Ovary (tissue), 9 donors: ENCODE data around the gene LMBR1. TPM values are rescaled to one million over a fixed set of nuclear protein-coding genes. Genes with fewer than 3 reads are reported as not detected.
"Not testable (repeated sequence)": the region's sequence is repeated elsewhere in the genome, so short reads cannot be mapped to it uniquely, and the experiment has no call there.

Experiments used
- DNase-seq, 5 donors: peaks; one replicate each; pipeline ENCODE4 v3.0.0-alpha.2; 2019 to 2020
- H3K27ac ChIP-seq, 2 donors: fragments of 200-600 bp; one replicate each; pipeline versions ENCODE4 v1.5.1 to v1.8.0; 2019 to 2022
- H3K27me3 ChIP-seq: fragments of 200-600 bp; one replicate; pipeline ENCODE4 v1.8.0; 2022
- H3K36me3 ChIP-seq: fragments of 200-600 bp; sonication (generic); one replicate; pipeline ENCODE4 v1.5.1; 2019
- H3K4me1 ChIP-seq: one replicate; pipeline ENCODE4 v1.8.1; 2013; ENCODE audit warnings: mild to moderate bottlenecking, moderate library complexity; ENCODE audit not compliant: insufficient read depth
- H3K4me3 ChIP-seq: fragments of 200-600 bp; sonication (generic); one replicate; pipeline ENCODE4 v1.5.1; 2017
- H3K9me3 ChIP-seq, 2 donors: fragments of 200-600 bp in 1 of 2; sonication (generic) in 1 of 2; one replicate each; pipeline versions ENCODE4 v1.5.1 to v1.8.1; 2013 to 2019; ENCODE audit warnings: mild to moderate bottlenecking in 1 of 2, moderate library complexity in 1 of 2
- EP300 ChIP-seq: sonication (generic); formaldehyde crosslinking; IDR thresholded peaks from one replicate; pipeline ENCODE4 v1.6.1; 2017; ENCODE audit warnings: antibody characterized with exemption
- POLR2A ChIP-seq: fragments of 450-650 bp; IDR thresholded peaks from one replicate; pipeline ENCODE4 v1.6.1; 2017; ENCODE audit warnings: antibody characterized with exemption, mild to moderate bottlenecking, moderate library complexity
- WGBS, 3 donors: extraction: QIAGEN DNeasy Blood & Tissue Kit in 1 of 3; methylation state at CpG; one replicate each; pipeline versions ENCODE4 v1.1.5 to v1.1.7; 2013 to 2017; 5-methylcytosine and 5-hydroxymethylcytosine counted together
- intact Hi-C, 4 donors: fragments of 100-400 bp; cut with DNase I; formaldehyde crosslinking; loops; one replicate each; pipeline versions ENCODE4 v1.11.0 to v1.15.1; 2022 to 2023
- polyA plus RNA-seq, 2 donors: library from polyadenylated mRNA; stranded (reverse); fragments of 200-250 nt in 1 of 2; fragments of 350-450 nt in 1 of 2; fragmentation: Illumina TruSeq in 1 of 2; extraction: RNeasy Lipid Tissue Mini Kit (QIAGEN cat#74804) in 1 of 2; gene quantifications; one replicate each; pipeline ENCODE4 v1.2.3, GENCODE V29; 2013 to 2014
- total RNA-seq, 7 donors: library from RNA; depleted of rRNA in 2 of 7; stranded (reverse); fragments of >200 nt in 2 of 7; fragmentation: NEBNext Ultra II Directional in 3 of 7; extraction: Animal tissue kit (Norgen Biotek cat#: 25700) in 3 of 7; gene quantifications; one replicate each; pipeline versions ENCODE4 v1.1.0 to v1.2.4, GENCODE V29; 2016 to 2023
- TF ChIP-seq, protein P1 (sequence below), 3 donors: fragments of 450-650 bp in 2 of 3; fragments of 200-600 bp in 1 of 3; IDR thresholded peaks; one replicate each; pipeline versions ENCODE4 v1.5.1 to v1.8.0; 2016 to 2022; ENCODE audit warnings: antibody characterized with exemption in 3 of 3, mild to moderate bottlenecking in 1 of 3
- donor health status: DM: no; HTN: no; CAD: no; lungs with moderate emphysema.
- donor health status: DM: no; HTN: no; CAD: no.
- donor health status: Bipolar disorder and iron deficiency.
- donor health status: DM: yes; HTN: yes; CAD: no.
- donor health status: DM: no; HTN: no; CAD: no.
- donor health status: DM: yes; HTN: yes; CAD: no.

LMBR1 gene
- total and polyA plus RNA-seq, 9 donors: 20.0 to 77.1 (median 54.2) TPM

DNA sequence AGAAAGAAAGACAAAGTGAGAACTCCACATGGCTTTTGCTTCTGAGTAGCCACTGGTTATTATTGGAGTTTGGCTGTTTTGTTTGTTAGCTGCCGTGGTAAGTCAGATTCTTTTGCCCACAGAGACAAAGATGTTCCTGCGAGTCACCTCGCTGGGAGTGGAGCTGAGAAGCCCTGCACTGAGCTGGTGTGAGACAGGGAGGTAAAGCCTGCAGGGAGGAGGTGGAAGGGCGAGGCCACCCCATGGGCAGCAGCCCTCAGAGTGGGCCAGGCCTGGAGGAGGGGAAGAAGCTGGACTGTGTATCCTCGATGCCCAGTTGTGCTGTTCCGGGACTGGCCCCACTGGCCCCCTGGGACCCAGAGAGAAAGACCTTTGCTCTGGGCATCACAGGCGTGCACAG, 42.3 kb upstream of the LMBR1 start:
- TF ChIP-seq POLR2A (no peak), EP300 (no peak)
- TF ChIP-seq, protein P1, sequence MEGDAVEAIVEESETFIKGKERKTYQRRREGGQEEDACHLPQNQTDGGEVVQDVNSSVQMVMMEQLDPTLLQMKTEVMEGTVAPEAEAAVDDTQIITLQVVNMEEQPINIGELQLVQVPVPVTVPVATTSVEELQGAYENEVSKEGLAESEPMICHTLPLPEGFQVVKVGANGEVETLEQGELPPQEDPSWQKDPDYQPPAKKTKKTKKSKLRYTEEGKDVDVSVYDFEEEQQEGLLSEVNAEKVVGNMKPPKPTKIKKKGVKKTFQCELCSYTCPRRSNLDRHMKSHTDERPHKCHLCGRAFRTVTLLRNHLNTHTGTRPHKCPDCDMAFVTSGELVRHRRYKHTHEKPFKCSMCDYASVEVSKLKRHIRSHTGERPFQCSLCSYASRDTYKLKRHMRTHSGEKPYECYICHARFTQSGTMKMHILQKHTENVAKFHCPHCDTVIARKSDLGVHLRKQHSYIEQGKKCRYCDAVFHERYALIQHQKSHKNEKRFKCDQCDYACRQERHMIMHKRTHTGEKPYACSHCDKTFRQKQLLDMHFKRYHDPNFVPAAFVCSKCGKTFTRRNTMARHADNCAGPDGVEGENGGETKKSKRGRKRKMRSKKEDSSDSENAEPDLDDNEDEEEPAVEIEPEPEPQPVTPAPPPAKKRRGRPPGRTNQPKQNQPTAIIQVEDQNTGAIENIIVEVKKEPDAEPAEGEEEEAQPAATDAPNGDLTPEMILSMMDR (IDR thresholded peaks at IDR 0.05): no peak
- WGBS, 3 donors: 77 to 87% (median 83%) methylated on average over 7 of the region's 7 CpGs
- DNase-seq: no peak
- intact Hi-C loops: no loop called here
- Histone ChIP-seq H3K9me3 (no peaks in the 10 kb centered on the region), H3K27ac (no peak overlapping the region), H3K36me3 (no peaks in the 10 kb centered on the region), H3K4me1 (no peaks in the 10 kb centered on the region), H3K27me3 (no peaks in the 10 kb centered on the region), H3K4me3 (no peak overlapping the region)

- TF ChIP-seq EP300 (no peak), POLR2A (no peak)
- TF ChIP-seq, protein P1 (IDR thresholded peaks at IDR 0.05): no peak
- Histone ChIP-seq H3K9me3 (no peaks in the 10 kb centered on the region), H3K27me3 (no peaks in the 10 kb centered on the region), H3K4me1 (no peaks in the 10 kb centered on the region), H3K36me3 (no peaks in the 10 kb centered on the region), H3K4me3 (no peak overlapping the region), H3K27ac (no peak overlapping the region)
- WGBS, 3 donors: 4 to 6% (median 4%) methylated on average over 7 of the region's 7 CpGs
- no peak for DNase-seq
- intact Hi-C loops: no loop called here
Observed at GRCh38 chr7:156932006-156932405, 39.0 kb upstream of the LMBR1 start.

DNA sequence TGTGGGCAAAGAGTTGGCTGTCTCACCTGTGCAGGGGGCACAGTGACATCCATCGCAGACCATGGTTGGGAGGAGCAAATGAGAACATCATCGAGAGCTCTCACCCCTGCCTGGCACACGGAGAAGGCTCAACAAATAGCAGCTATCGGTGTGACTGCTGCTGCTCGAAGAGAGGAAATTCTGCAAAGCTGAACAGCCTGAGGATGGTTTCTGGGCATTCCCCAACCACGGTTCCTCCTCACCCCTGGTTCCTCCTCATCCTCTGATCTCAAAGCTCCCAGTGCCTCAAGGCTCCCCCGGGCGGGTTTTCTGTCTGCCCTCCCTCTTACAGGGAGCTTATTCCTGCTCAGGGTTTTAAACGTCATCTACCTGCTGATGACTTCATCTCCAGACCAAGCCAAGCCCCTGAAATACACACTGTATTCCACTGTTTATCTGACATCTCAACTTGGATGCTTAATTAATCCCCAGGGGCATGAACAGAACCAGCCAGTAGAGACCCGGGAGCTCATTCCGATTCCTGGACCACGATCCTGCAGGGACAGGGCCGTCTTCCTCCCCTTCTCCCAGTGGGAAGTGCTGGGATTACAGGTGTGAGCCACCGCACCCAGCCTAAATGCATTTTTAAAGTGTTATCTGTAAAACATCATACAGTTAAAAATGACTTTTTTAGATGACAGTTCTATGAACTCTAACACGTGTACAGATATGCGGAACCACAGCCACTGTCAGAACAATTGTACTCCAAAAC, 37.0 kb upstream of the LMBR1 start:
- DNase-seq: no peak
- no peak for TF ChIP-seq EP300
- no peaks in the 10 kb centered on the region for H3K4me1 ChIP-seq
- H3K27ac ChIP-seq: no peak overlapping the region
- no peaks in the 10 kb centered on the region for H3K27me3 ChIP-seq
- no peaks in the 10 kb centered on the region for H3K36me3 ChIP-seq
- no peaks in the 10 kb centered on the region for H3K9me3 ChIP-seq
- 52 to 65% (median 60%) methylated on average over 16 of the region's 16 CpGs for WGBS, 3 donors
- H3K4me3 ChIP-seq: no peak overlapping the region
- intact Hi-C loops: no loop called here

DNA sequence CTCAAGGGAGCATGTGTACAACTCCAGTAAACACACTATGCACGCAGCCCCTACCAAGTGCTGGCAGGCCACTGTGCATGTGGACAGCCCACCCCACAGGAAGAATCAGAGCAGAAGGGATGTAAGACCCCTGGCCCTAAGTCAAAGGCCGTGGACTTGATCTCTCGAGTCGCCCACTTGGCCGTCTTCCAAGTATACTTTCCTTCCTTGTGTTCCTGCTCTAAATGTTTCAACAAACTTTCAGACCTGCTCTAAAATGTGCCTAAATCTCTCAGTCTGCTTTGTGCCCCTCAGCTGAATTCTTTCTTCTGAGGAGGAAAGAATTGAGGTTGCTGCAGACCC, 35.4 kb upstream of the LMBR1 start:
- DNase-seq: no peak
- Histone ChIP-seq H3K9me3 (no peaks in the 10 kb centered on the region), H3K27ac (no peak overlapping the region), H3K36me3 (no peaks in the 10 kb centered on the region), H3K4me1 (no peaks in the 10 kb centered on the region), H3K27me3 (no peaks in the 10 kb centered on the region), H3K4me3 (no peak overlapping the region)
- intact Hi-C loops: no loop called here
- WGBS, 3 donors: 41 to 52% (median 48%) methylated on average over 5 of the region's 5 CpGs
- TF ChIP-seq, protein P1 (IDR thresholded peaks at IDR 0.05): no peak
- no peak for TF ChIP-seq POLR2A
- no peak for TF ChIP-seq EP300

DNA sequence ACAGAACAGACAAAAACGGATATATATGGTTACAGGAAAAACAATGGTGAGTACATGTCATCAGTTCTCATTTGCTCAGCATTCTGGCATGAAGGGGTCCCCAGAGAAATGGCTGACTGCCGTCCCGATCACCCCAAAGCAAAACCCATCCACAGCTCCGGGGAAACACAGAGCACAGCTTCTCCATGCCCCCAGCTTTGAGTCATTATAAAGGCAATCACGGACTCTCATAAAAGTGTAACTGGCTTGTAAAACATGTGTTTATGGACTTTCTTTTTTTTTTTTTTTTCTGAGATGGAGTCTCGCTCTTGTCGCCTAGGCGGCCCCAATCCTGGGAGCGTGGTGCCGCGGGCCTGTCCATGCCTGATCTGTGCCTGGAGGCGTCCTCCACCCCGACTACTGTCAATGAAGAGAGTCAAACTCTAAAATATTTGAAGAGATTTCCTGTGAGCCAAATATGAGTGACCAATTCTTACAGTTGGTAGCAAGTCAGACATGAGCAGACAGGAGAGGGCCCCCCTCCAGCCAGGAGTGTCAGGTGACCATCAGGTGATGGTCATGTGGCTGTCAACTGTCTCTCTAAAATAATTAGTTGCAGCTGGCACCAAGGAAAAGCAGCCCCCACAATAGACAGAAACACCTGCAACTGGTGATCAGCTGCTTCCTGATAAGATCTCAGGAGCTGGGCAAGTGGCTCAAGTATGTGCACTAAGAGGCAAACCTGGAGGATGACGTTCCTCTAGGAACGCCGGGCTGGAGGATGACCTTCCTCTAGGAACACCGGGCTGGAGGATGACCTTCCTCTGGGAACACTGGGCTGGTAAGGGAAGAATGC, 34.8 kb upstream of the LMBR1 start:
- TF ChIP-seq EP300 (no peak), POLR2A (no peak)
- TF ChIP-seq, protein P1 (IDR thresholded peaks at IDR 0.05): no peak
- Histone ChIP-seq H3K4me3 (no peak overlapping the region), H3K36me3 (no peaks in the 10 kb centered on the region), H3K9me3 (no peaks in the 10 kb centered on the region), H3K27me3 (no peaks in the 10 kb centered on the region), H3K4me1 (no peaks in the 10 kb centered on the region), H3K27ac (no peak overlapping the region)
- 69 to 70% (median 70%) methylated on average over 17 of the region's 17 CpGs for WGBS, 3 donors
- DNase-seq: no peak
- intact Hi-C loops: no loop called here

DNA sequence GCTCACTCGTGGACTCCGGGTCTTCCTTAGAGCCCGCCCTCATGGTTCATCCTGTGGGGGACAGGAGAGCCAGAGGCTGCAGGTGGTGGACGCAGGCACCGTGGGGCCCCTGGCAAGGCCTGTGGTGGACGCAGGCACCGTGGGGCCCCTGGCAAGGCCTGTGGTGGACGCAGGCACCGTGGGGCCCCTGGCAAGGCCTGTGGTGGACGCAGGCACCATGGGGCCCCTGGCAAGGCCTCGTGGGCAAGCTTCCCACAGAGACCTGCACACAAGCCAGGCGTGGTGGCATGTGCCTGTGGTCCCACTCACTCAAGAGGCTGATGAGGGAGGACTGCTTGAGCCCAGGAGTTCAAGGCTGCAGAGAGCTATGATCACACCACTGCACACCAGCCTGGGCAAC, 32.8 kb upstream of the LMBR1 start:
- DNase-seq, H3K36me3 ChIP-seq, H3K27me3 ChIP-seq, H3K4me1 ChIP-seq, H3K27ac ChIP-seq, H3K4me3 ChIP-seq, intact Hi-C loops, H3K9me3 ChIP-seq: not testable (repeated sequence)
- 76 to 86% (median 86%) methylated on average over 8 to 12 of the region's 12 CpGs for WGBS, 3 donors

DNA sequence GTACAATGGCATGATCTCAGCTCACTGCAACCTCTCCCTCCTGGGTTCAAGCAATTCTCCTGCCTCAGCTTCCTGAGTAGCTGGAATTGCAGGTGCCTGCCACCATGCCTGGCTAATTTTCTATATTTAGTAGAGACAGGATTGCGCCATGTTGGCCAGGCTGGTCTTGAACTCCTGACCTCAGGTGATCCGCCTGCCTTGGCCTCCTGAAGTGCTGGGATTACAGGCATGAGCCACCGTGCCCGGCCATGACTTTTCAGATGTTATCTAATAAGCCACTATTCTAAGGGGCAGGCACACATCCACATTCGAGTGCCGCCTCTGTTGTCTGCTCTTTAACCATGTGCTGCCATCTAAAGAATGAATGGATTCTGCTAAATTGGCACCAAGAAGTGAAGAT, 29.3 kb upstream of the LMBR1 start:
- H3K4me3 ChIP-seq, H3K36me3 ChIP-seq, intact Hi-C loops, H3K4me1 ChIP-seq, H3K9me3 ChIP-seq, DNase-seq, H3K27me3 ChIP-seq, H3K27ac ChIP-seq: not testable (repeated sequence)
- 81 to 89% (median 84%) methylated on average over 6 of the region's 6 CpGs for WGBS, 3 donors
